Epithelial cell of esophagus (primary cell): ENCODE measurements around the gene HAGH.

ENCODE experiments used
- DNase-seq: peaks from one replicate; pipeline ENCODE4 v3.0.0; 2010; ENCODE audit warnings: low read depth
- H3K4me3 ChIP-seq: 2 replicates; pipeline ENCODE4 v1.5.1; 2011; ENCODE audit warnings: mild to moderate bottlenecking, low read length, control low read depth
- TF ChIP-seq, protein P1 (sequence below): IDR thresholded peaks from 2 replicates; pipeline ENCODE4 v1.5.1; 2011; ENCODE audit warnings: low read depth, mild to moderate bottlenecking, low read length, control low read depth, inconsistent platforms; ENCODE audit not compliant: insufficient read depth; ENCODE audit errors: missing control alignments

HAGH gene

GRCh38 chr16:1787322-1788094 lies 39.1 kb downstream of the HAGH start:
- no peak overlapping the region for H3K4me3 ChIP-seq
- TF ChIP-seq, protein P1, sequence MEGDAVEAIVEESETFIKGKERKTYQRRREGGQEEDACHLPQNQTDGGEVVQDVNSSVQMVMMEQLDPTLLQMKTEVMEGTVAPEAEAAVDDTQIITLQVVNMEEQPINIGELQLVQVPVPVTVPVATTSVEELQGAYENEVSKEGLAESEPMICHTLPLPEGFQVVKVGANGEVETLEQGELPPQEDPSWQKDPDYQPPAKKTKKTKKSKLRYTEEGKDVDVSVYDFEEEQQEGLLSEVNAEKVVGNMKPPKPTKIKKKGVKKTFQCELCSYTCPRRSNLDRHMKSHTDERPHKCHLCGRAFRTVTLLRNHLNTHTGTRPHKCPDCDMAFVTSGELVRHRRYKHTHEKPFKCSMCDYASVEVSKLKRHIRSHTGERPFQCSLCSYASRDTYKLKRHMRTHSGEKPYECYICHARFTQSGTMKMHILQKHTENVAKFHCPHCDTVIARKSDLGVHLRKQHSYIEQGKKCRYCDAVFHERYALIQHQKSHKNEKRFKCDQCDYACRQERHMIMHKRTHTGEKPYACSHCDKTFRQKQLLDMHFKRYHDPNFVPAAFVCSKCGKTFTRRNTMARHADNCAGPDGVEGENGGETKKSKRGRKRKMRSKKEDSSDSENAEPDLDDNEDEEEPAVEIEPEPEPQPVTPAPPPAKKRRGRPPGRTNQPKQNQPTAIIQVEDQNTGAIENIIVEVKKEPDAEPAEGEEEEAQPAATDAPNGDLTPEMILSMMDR: no peak
- no peak for DNase-seq

DNA sequence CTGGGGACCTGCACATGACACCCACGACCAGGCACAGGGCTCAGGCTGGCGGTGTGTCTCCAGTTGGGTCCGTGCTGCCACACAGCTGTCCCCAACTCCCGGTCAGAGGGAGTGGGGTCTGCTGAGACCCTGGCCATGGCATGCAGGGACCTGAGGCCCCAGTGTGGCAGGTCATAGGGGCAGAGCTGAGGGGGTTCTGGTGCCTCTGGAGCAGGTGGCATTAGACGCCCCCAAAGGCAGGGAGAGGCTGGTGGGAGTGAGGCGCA lies 39.6 kb downstream of the HAGH start:
- TF ChIP-seq, protein P1: no peak
- no peak for DNase-seq
- no peak overlapping the region for H3K4me3 ChIP-seq

DNA sequence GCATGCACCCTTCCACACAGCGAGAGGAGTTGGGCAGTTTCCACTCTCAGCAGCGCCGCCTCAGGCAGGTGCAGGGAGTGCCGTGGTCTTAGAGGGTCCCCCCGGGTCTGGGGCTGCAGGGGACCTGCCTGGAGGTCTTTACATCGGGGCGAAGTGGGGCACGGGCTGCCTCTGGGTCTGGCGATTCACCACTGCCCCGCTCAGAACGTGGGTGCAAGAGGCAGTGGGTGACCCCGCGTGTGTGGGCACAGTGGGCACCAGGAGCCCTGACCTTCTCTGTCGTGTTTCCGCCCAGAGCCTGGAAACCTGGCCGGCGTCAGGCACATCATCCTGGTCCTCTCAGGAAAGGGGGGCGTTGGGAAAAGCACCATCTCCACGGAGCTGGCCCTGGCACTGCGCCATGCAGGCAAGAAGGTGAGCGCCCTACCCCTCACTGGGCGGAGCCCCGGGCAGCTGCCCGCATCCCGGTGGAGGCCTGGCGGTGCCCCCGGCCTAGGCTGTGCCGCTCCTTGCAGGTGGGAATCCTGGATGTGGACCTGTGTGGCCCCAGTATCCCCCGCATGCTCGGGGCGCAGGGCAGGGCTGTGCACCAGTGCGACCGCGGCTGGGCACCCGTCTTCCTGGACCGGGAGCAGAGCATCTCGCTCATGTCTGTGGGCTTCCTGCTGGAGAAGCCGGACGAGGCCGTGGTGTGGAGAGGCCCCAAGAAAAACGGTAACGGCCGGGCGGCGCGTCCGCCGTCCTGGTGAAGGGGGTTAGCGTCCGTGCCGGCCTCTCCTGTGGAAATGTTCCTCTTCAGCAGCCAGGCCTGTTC lies 40.2 kb downstream of the HAGH start:
- no peak for DNase-seq
- no peak overlapping the region for H3K4me3 ChIP-seq
- TF ChIP-seq, protein P1: no peak

DNA sequence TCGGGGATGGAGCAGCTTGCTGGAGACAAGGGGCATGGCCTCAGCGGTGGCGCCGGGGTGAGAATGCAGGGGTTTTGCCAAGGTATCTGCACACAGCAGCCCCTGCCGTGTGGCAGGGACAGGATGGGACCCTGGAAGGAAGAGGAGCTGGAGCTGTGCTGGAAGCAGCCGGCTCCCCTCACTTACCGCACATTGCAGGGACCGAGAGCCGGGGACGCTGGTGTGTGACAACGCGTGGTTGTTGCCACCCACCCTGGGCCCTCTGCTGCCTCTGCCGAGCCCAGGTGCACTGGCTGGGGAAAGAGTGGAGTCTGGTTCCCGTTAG lies 40.8 kb downstream of the HAGH start:
- no peak overlapping the region for H3K4me3 ChIP-seq
- DNase-seq: no peak
- TF ChIP-seq, protein P1: no peak

GRCh38 chr16:1784977-1785845 lies 41.4 kb downstream of the HAGH start:
- TF ChIP-seq, protein P1: no peak
- no peak for DNase-seq
- H3K4me3 ChIP-seq: no peak overlapping the region

GRCh38 chr16:1782408-1783264 lies 44.0 kb downstream of the HAGH start, which contains the start of the genes NUBP2 and SPSB3:
TSS of gene NUBP2 (plus strand) at chr16:1782960. CDS start at chr16:1783021, 61 bp downstream.
TSS of gene SPSB3 (minus strand) at chr16:1782571. CDS start at chr16:1781483, 1,088 bp downstream.
- DNase-seq: peak; percentile 100
- TF ChIP-seq, protein P1: no peak
- H3K4me3 ChIP-seq: peak within 1 kb of the TSS; percentile 76
